Amniotic epithelial cell (primary cell): ENCODE data around the gene SDHAF3.

Experiments
- DNase-seq: peaks from one replicate; pipeline ENCODE4 v3.0.0-alpha.2; 2010; ENCODE audit warnings: low read depth

The SDHAF3 gene

GRCh38 chr7:97219237-97219636, 101.7 kb downstream of the SDHAF3 start:
- no peak for DNase-seq

- no peak for DNase-seq
Measured at GRCh38 chr7:97224316-97224715, 106.8 kb downstream of the SDHAF3 start.

GRCh38 chr7:97226541-97226940, 109.0 kb downstream of the SDHAF3 start:
- DNase-seq: no peak
